MM.1S (cell line): ENCODE results near the gene ARHGAP26.

Experiments
- DNase-seq: peaks from one replicate; pipeline ENCODE4 v3.0.0-alpha.2; 2015
- H2AFZ ChIP-seq: fragments of 300-600 bp; sonication (generic); 2 replicates; pipeline ENCODE4 v1.6.0; 2016; ENCODE audit warnings: antibody characterized with exemption, low read length
- H3F3A ChIP-seq: fragments of 300-600 bp; sonication (generic); 2 replicates; pipeline ENCODE4 v1.6.1; 2016; ENCODE audit warnings: mild to moderate bottlenecking, antibody characterized with exemption, low read length, moderate library complexity, mixed read lengths; ENCODE audit not compliant: insufficient read depth
- H3K27ac ChIP-seq: fragments of 300-600 bp; sonication (generic); 2 replicates; pipeline ENCODE4 v1.5.1; 2016; ENCODE audit warnings: mild to moderate bottlenecking, low read length
- H3K27me3 ChIP-seq: fragments of 300-600 bp; sonication (generic); replicated peaks from 2 replicates; pipeline ENCODE4 v1.6.0; 2016; ENCODE audit warnings: low read length; ENCODE audit not compliant: insufficient read depth
- H3K36me3 ChIP-seq: fragments of 300-600 bp; sonication (generic); replicated peaks from 2 replicates; pipeline ENCODE4 v1.6.1; 2016; ENCODE audit warnings: mild to moderate bottlenecking, low read length, mixed read lengths; ENCODE audit not compliant: insufficient read depth
- H3K4me1 ChIP-seq: fragments of 300-600 bp; sonication (generic); 2 replicates; pipeline ENCODE4 v1.6.1; 2016; ENCODE audit warnings: low read length, mixed read lengths
- H3K4me2 ChIP-seq: fragments of 300-600 bp; sonication (generic); 2 replicates; pipeline ENCODE4 v1.6.0; 2016; ENCODE audit warnings: low read depth, low read length
- H3K4me3 ChIP-seq: fragments of 300-600 bp; sonication (generic); 2 replicates; pipeline ENCODE4 v1.5.1; 2016; ENCODE audit warnings: low read length, mixed read lengths
- H3K79me2 ChIP-seq: fragments of 300-600 bp; sonication (generic); 2 replicates; pipeline ENCODE4 v1.6.1; 2016; ENCODE audit warnings: mixed run types, low read length, mixed read lengths
- H3K9ac ChIP-seq: fragments of 300-600 bp; sonication (generic); 2 replicates; pipeline ENCODE4 v1.6.1; 2016; ENCODE audit warnings: low read length, mixed read lengths
- H3K9me2 ChIP-seq: fragments of 300-600 bp; sonication (generic); replicated peaks from 2 replicates; pipeline ENCODE4 v1.6.1; 2016; ENCODE audit warnings: mild to moderate bottlenecking, low read length, mixed read lengths; ENCODE audit not compliant: insufficient read depth
- H3K9me3 ChIP-seq: fragments of 300-600 bp; sonication (generic); replicated peaks from 2 replicates; pipeline ENCODE4 v1.6.1; 2016; ENCODE audit warnings: mild to moderate bottlenecking, low read length, mixed read lengths; ENCODE audit not compliant: insufficient read depth
- H4K20me1 ChIP-seq: fragments of 300-600 bp; sonication (generic); 2 replicates; pipeline ENCODE4 v1.6.1; 2016; ENCODE audit warnings: mild to moderate bottlenecking, low read length, moderate library complexity, mixed read lengths; ENCODE audit not compliant: insufficient read depth
- EZH2 ChIP-seq: fragments of 300-600 bp; sonication (generic); optimal IDR thresholded peaks from 2 replicates; pipeline ENCODE3; 2017; ENCODE audit warnings: low read depth, mild to moderate bottlenecking, antibody characterized with exemption, low read length, mixed read lengths
- EZH2phosphoT487 ChIP-seq: fragments of 300-600 bp; sonication (generic); IDR thresholded peaks from 2 replicates; pipeline ENCODE4 v1.6.1; 2018; ENCODE audit warnings: antibody characterized with exemption, low read length
- TF ChIP-seq, protein P1 (sequence below): fragments of 300-600 bp; sonication (generic); IDR thresholded peaks from 2 replicates; pipeline ENCODE4 v1.5.1; 2016; ENCODE audit warnings: antibody characterized with exemption, low read length, mixed read lengths

Gene ARHGAP26

DNA sequence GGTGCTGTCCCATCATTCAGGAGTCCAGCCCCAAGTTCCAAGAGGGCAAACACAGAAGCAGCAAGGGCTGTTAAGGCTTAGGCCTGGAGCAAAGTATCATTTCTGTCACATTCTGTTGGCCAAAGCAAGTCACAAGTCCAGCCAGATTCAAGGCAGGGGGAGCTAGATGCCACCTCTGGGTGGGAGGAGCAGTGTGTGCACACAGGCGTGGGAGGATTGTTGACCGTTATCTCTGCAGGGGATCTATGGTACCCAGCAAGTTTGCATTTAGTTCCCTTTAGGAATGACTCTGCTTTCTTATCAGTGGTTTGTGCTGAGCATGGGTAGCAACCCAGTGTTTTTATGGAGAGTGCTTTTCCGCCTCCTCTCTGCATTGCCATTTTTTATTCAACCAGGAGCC is 354.4 kb downstream of the ARHGAP26 start:
- Histone ChIP-seq H3K9me2 (no peaks in the 10 kb centered on the region), H3K9ac (no peak overlapping the region), H3K79me2 (no peaks in the 10 kb centered on the region), H3K27me3 (no peaks in the 10 kb centered on the region), H2AFZ (no peak overlapping the region), H3K4me2 (no peak overlapping the region), H3K4me1 (peaks cover 24% of the 10 kb centered on the region), H3K4me3 (no peak overlapping the region), H3K27ac (no peak overlapping the region), H3K9me3 (no peaks in the 10 kb centered on the region), H4K20me1 (no peaks in the 10 kb centered on the region), H3K36me3 (no peaks in the 10 kb centered on the region), H3F3A (peaks cover 17% of the 10 kb centered on the region)
- DNase-seq = no peak
- no peak for TF ChIP-seq EZH2
- TF ChIP-seq EZH2phosphoT487 = no peak
- TF ChIP-seq, protein P1, sequence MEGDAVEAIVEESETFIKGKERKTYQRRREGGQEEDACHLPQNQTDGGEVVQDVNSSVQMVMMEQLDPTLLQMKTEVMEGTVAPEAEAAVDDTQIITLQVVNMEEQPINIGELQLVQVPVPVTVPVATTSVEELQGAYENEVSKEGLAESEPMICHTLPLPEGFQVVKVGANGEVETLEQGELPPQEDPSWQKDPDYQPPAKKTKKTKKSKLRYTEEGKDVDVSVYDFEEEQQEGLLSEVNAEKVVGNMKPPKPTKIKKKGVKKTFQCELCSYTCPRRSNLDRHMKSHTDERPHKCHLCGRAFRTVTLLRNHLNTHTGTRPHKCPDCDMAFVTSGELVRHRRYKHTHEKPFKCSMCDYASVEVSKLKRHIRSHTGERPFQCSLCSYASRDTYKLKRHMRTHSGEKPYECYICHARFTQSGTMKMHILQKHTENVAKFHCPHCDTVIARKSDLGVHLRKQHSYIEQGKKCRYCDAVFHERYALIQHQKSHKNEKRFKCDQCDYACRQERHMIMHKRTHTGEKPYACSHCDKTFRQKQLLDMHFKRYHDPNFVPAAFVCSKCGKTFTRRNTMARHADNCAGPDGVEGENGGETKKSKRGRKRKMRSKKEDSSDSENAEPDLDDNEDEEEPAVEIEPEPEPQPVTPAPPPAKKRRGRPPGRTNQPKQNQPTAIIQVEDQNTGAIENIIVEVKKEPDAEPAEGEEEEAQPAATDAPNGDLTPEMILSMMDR = no peak

DNA sequence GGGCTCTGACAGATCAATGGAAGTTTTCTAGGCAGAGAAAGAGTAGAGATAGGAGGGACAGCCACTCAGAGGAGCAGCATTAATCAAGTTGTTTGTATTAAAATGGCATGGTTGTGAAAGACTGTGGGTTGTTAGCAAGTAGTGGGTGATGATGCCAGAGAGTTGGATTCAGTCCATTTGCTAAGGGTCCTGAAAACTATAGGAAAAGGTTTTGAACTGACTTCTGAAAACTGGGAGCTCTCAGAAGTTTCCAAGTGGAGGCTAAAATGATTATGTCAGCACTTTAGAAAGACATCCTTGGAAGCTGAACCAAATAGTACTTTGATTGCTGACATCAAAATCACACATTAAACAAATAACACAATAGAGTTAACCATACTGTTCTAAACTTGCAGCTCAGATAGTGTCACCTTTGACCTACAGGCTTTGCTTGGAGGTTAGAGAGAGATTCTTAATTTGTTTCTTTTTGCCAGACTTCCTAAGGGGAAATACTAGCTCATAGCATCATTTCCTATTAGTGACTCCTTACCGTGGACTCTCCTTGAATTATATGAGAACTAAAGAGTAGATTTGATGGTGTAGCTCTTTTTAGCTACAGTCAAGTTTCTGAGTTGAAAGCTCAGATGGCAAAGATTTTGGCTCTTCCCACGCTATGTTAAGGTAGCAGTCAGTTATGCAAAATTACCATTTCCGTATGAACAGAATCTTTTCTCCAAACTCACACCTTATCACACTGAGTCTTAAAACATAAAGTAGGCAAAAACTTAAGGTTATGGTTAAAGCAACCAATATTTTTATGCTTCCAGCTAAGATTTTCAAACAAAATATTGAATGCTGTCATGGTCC is 356.2 kb downstream of the ARHGAP26 start:
- no peaks in the 10 kb centered on the region for H3K9me3 ChIP-seq
- H4K20me1 ChIP-seq = no peaks in the 10 kb centered on the region
- no peaks in the 10 kb centered on the region for H3K9me2 ChIP-seq
- H3K36me3 ChIP-seq = no peaks in the 10 kb centered on the region
- H3K79me2 ChIP-seq = no peaks in the 10 kb centered on the region
- no peaks in the 10 kb centered on the region for H3K27me3 ChIP-seq
- no peak overlapping the region for H3K4me3 ChIP-seq
- TF ChIP-seq, protein P1 = no peak
- TF ChIP-seq EZH2phosphoT487 (no peak), EZH2 (no peak)
- no peak overlapping the region for H3K9ac ChIP-seq
- H3F3A ChIP-seq = no peaks in the 10 kb centered on the region
- no peak overlapping the region for H3K27ac ChIP-seq
- peaks cover 13% of the 10 kb centered on the region for H3K4me1 ChIP-seq
- DNase-seq = no peak
- H3K4me2 ChIP-seq = no peak overlapping the region
- H2AFZ ChIP-seq = no peak overlapping the region

DNA sequence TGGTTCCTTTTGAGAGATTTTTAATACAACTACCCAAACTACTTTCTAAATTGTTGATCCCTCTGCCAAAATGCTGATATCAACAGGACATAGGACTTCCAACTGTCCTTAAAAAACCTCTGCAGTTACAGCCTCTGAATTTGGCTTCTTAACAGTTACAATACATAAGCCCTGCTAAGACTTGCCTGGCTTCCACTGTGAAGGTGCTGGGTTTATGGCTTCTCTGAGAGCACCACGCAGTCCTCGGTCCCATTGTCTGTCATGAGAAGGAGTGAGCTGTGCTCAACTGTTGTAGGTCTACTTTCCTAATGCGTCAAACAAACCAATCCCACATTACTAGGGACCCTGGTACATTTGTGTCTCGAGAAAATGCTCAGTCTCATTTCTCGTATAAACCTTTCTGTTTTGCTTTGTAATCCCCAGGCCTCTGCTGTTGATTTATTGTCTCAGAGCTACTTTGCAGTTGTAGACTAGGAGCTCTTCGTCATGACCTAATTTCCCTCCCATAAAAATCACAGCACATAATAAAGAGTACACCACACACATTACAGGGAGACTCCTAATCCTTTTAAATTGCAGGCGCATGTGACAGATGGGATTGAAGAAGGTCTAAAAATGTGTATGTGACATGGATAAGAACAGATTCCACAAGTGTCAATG is 358.4 kb downstream of the ARHGAP26 start:
- no peak overlapping the region for H3K4me3 ChIP-seq
- no peak overlapping the region for H3K27ac ChIP-seq
- H3K9me3 ChIP-seq = no peaks in the 10 kb centered on the region
- no peaks in the 10 kb centered on the region for H4K20me1 ChIP-seq
- H3K36me3 ChIP-seq = no peaks in the 10 kb centered on the region
- TF ChIP-seq, protein P1 = no peak
- TF ChIP-seq EZH2 (no peak), EZH2phosphoT487 (no peak)
- DNase-seq = no peak
- H3K27me3 ChIP-seq = no peaks in the 10 kb centered on the region
- H3K79me2 ChIP-seq = no peaks in the 10 kb centered on the region
- no peak overlapping the region for H3K4me2 ChIP-seq
- H3K9me2 ChIP-seq = no peaks in the 10 kb centered on the region
- H3K4me1 ChIP-seq = peaks cover 10% of the 10 kb centered on the region
- no peak overlapping the region for H2AFZ ChIP-seq
- H3F3A ChIP-seq = no peaks in the 10 kb centered on the region
- H3K9ac ChIP-seq = no peak overlapping the region
